HepG2 (cell line): ENCODE results near the gene LUZP1.

Experiments
- EP300 ChIP-seq, 3 experiments: sonication (generic) in 1 of 3; formaldehyde crosslinking in 1 of 3; IDR thresholded peaks; 2 replicates each; pipeline versions ENCODE4 v1.5.1 to v1.6.1; 2011 to 2020; ENCODE audit warnings: low read depth in 2 of 3, low read length in 2 of 3, borderline replicate concordance in 1 of 3, improper control_type of control experiment in 1 of 3, mild to moderate bottlenecking in 1 of 3, missing genetic modification reagents in 1 of 3, moderate library complexity in 1 of 3
- ZNF383 ChIP-seq: sonication (generic); formaldehyde crosslinking; IDR thresholded peaks from 2 replicates; pipeline ENCODE4 v1.4.0; 2020; ENCODE audit warnings: missing genetic modification reagents, mild to moderate bottlenecking, borderline replicate concordance

GRCh38 chr1:23101101-23101827 is 67.4 kb downstream of the LUZP1 start:
- TF ChIP-seq EP300 (IDR thresholded peaks at IDR 0.05; ENCODE audit: low read depth in 2 of 2, low read length in 2 of 2), result no peak
- no peak for TF ChIP-seq EP300 (CRISPR knock-in tag; IDR thresholded peaks at IDR 0.05; ENCODE audit: borderline replicate concordance)
- TF ChIP-seq ZNF383 (CRISPR knock-in tag), result no peak
